ENCODE measurements around the gene FBXO24. TPM values are rescaled to one million over a fixed set of nuclear protein-coding genes. Genes with fewer than 3 reads are reported as not detected.
A peak's percentile ranks its signal among the peaks of the same experiment; 100 is the strongest.

Gene FBXO24
- polyA plus RNA-seq, 3 donors from 2014 or later = 0.43 TPM; not detected in 2

DNA sequence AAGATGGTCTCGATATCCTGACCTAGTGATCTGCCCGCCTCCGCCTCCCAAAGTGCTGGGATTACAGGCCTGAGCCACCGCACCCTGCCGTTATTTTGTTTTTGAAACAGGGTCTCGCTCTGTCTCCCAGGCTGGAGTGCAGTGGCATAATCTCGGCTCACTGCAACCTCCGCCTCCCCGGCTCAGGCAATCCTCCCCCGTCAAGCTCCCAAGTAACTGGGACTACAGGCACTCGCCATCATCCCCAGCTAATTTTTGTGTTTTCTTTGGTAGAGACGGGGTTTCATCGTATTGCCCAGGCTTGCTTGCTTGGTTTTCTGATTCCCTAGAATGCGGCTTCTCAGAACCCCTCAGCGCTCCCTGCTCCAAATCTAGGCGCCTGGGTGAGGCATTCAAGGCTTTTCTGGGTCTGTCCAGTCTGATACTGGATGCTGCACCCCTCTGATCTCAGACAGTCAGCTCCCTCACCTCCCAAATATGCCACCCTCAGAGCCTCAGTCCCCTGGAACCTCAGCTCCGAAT lies 53.9 kb downstream of the FBXO24 start:
- Mint-ChIP-seq H3K27me3 (ENCODE audit: low read depth in 3 of 3) (peaks cover 0 to 2% (median 0%) of the 10 kb centered on the region in 3 donors), H3K4me1 (no peaks in the 10 kb centered on the region), H3K27ac (no peak overlapping the region), H3K9me3 (no peaks in the 10 kb centered on the region), H3K36me3 (no peaks in the 10 kb centered on the region), H3K4me3 (no peak overlapping the region)
- no peak for DNase-seq

DNA sequence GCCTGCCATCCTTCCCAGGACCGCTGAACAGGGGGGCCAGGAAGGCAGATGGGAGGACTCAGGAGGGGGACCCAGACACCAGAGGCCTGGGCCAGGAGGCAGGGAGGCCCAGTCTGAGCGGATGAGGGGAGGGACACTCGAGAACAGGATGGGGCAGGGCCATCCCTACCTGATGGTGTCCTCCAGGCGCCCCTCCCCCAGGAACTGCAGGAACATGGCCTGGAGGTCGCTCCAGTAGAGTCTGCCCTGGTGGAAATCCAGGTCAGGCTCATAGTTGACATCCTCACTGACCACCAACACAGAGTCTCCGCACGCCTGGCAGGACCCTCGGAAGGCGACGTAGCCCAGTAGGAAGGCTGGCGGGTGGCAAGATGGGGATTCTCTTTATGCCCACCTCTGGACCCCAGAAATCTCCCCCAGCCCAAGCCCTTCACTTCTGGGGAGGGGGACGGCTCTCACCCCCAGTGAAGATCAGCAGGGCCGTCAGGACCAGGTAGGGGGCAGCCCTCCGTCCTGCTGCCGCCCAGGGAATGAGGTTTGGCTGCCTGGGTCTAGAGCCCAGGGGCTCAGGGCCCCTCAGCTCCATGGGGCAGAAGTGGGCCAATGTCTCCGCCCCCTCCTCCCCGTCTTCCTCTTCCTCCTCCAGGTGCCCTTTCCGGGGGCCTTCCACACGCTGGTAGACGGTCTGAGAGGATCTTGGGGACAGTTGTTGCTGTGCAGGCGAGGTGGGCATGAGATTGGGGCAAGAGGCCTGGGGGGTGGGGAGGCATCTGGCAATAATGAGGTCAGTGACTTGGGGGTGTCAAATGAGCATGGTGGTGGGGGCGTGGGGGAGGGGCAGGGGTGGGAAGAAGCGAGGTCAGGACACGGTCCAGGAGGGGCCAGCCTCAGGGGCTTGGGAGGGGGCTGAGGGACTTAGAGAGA lies 54.7 kb downstream of the FBXO24 start:
- Mint-ChIP-seq H3K27ac (no peak overlapping the region), H3K4me3 (no peak overlapping the region), H3K36me3 (no peaks in the 10 kb centered on the region), H3K4me1 (no peaks in the 10 kb centered on the region), H3K27me3 (ENCODE audit: low read depth in 3 of 3) (peaks cover 0 to 4% (median 0%) of the 10 kb centered on the region in 3 donors), H3K9me3 (no peaks in the 10 kb centered on the region)
- DNase-seq = no peak

DNA sequence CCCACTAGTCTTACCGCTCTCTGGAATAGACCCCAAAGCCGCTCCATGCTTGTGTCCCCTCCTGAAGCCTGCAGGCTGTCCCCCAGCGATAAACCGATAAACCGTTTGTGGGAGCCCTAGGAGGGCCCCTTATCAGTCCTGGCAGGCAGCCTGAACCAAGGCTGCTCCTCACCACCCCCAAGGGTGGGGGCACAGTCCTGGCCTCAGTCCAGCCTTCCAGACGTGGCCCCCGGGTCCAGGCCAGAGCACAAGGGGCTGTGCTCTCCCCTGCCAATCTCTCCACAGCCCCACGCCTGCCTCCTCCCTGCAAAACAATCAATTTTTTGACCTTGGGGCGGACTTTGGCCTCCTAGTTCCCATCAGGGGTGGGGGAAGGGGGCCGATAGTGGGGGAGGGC lies 55.3 kb downstream of the FBXO24 start, which contains the start of gene TFR2:
Gene TFR2 (minus strand): TSS at position 90 of the 397 bp plus-strand sequence. CDS start 43 bp downstream, at position 47.
- no peak within 1 kb of the TSS for H3K27ac Mint-ChIP-seq
- DNase-seq = no peak
- H3K4me1 Mint-ChIP-seq = no peaks in the 10 kb centered on the region
- peaks cover 0 to 5% (median 0%) of the 10 kb centered on the region in 3 donors for H3K27me3 Mint-ChIP-seq (ENCODE audit: low read depth in 3 of 3)
- no peaks in the 10 kb centered on the region for H3K36me3 Mint-ChIP-seq
- H3K9me3 Mint-ChIP-seq = no peaks in the 10 kb centered on the region
- no peak within 1 kb of the TSS for H3K4me3 Mint-ChIP-seq

DNA sequence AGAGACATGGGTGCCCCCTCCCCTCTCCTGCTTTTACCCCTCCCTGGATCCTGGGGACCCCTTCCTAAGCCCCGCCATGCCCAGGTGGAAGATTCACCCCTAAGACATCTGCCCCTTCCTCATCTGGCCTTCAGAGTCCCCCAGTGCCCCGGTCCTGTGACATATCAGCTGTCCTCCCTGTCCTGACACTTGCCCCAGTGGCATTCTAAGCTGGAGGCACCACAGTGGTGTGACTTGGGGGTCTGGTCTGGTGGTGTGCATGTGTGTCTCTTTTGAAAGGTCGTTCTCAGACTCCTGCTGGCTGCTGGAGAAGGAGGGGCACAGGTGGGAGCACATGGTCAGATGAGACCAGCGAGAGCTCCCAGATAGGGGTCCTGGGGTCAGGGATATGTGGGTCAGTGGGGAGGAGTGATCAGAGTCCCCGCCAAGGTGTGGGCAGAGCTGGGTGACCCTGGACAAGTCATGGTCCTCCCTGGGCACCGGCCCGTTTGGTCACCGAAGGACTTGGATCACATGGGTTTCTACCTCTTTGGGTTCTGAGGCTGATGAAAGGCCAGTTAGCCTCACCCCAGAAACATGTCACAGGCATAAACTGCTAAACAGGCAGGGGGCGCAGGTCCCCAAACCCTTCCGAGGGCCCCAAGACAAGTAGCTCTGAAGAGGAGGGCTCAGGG lies 55.9 kb downstream of the FBXO24 start:
- DNase-seq = no peak
- H3K36me3 Mint-ChIP-seq = no peaks in the 10 kb centered on the region
- H3K27me3 Mint-ChIP-seq (ENCODE audit: low read depth in 3 of 3) = peaks cover 0 to 5% (median 0%) of the 10 kb centered on the region in 3 donors
- no peak overlapping the region for H3K27ac Mint-ChIP-seq
- no peaks in the 10 kb centered on the region for H3K4me1 Mint-ChIP-seq
- H3K4me3 Mint-ChIP-seq = no peak overlapping the region
- no peaks in the 10 kb centered on the region for H3K9me3 Mint-ChIP-seq

DNA sequence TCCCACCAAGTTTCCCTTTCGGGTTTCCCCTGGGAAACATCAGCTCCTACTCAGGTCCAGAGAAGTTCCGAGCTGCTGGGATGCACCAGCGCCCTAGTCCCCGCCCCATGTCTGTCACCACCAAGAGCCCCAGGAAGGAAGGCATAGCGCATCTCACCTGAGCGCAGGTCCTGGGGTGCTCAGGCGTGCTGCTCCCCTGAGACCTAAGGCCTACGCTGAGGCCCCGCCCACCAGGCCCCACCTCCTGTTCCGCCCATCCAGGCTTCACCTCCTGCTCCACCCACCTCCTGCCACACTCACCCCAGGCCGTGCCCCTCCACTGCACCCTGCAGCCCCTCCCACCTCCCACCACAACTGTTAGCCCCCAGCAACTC lies 56.4 kb downstream of the FBXO24 start:
- no peak overlapping the region for H3K4me3 Mint-ChIP-seq
- peaks cover 0 to 5% (median under 1%) of the 10 kb centered on the region in 3 donors for H3K27me3 Mint-ChIP-seq (ENCODE audit: low read depth in 3 of 3)
- H3K36me3 Mint-ChIP-seq = no peaks in the 10 kb centered on the region
- H3K27ac Mint-ChIP-seq = no peak overlapping the region
- no peaks in the 10 kb centered on the region for H3K9me3 Mint-ChIP-seq
- no peak for DNase-seq
- H3K4me1 Mint-ChIP-seq = no peaks in the 10 kb centered on the region

DNA sequence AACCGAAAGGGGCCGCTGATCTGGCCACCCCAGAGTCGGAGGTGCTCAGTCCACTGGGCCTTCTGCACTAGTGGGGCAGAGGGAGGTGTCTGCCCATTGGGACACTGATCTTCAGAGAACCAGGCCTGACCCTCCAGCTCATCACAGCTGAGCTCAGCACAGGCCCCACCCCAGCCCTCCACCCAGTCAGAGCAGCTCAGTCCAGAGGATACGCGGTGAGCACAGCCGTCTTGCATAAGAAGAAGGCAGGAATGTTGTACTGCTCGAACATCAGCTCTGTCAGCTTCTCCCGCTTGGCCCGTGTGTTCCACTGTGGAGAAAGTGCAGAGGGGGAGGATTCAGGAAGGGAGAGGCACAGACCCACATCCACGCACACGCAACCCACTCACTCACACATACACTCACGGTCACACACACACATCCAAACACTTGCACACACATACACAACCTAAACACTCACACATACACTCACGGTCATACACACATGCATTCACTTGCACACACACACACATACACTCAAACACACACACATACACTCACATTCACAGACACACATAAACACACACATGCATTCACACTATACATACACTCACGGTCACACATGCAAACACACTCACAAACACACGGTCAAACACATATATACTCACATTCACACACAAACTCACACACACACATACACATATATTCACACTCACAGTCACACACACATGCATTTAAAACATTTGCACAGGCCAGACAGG lies 63.9 kb downstream of the FBXO24 start:
- Mint-ChIP-seq H3K4me3 (no peak overlapping the region), H3K4me1 (no peaks in the 10 kb centered on the region), H3K9me3 (no peaks in the 10 kb centered on the region), H3K27me3 (ENCODE audit: low read depth in 3 of 3) (peaks cover 11 to 19% (median 18%) of the 10 kb centered on the region in 3 donors), H3K36me3 (peaks cover 0 to 5% (median 5%) of the 10 kb centered on the region in 3 donors), H3K27ac (peak overlapping the region in 1 of 6 donors; percentile 42)
- no peak for DNase-seq

Other genes starting within 250 kb of the FBXO24 start
- gene PILRB, start 228.2 kb upstream of the FBXO24 start, polyA plus RNA-seq = 10 to 100 TPM; 12.2 to 42.1 (median 12.2) TPM
- 1 to 10 TPM; 1.5 to 2.4 (median 2.0) TPM for gene PILRA, start 212.8 kb upstream of the FBXO24 start, polyA plus RNA-seq
- gene ZCWPW1, start 157.6 kb upstream of the FBXO24 start, polyA plus RNA-seq = 1 to 10 TPM; 4.1 to 5.9 (median 5.7) TPM
- gene MEPCE, start 156.5 kb upstream of the FBXO24 start, polyA plus RNA-seq = 10 to 100 TPM in 1 of 3 donors, 1 to 10 TPM in 2; 3.0 to 12.1 (median 8.3) TPM
- 10 to 100 TPM; 25.7 to 42.2 (median 41.8) TPM for gene PPP1R35, start 149.8 kb upstream of the FBXO24 start, polyA plus RNA-seq
- 1 to 10 TPM in 1 of 3 donors, under 1 TPM in 1, not detected in 1; 0.43 to 2.2 TPM for gene SPACDR, start 122.1 kb upstream of the FBXO24 start, polyA plus RNA-seq
- 10 to 100 TPM; 32.4 to 42.2 (median 35.3) TPM for gene TSC22D4, start 107.1 kb upstream of the FBXO24 start, polyA plus RNA-seq
- gene NYAP1, start 102.4 kb upstream of the FBXO24 start, polyA plus RNA-seq = not detected
- gene AGFG2, start 47.1 kb upstream of the FBXO24 start, polyA plus RNA-seq = 10 to 100 TPM in 2 of 3 donors, 1 to 10 TPM in 1; 7.1 to 20.7 (median 12.0) TPM
- gene SAP25, start 12.4 kb upstream of the FBXO24 start, polyA plus RNA-seq = not detected
- 100 to 1,000 TPM in 1 of 3 donors, 10 to 100 TPM in 2; 78.9 to 125 (median 90.4) TPM for gene LRCH4, start 199 bp upstream of the FBXO24 start, polyA plus RNA-seq
- 1 to 10 TPM; 2.0 to 4.9 (median 4.7) TPM for gene PCOLCE, start 16.0 kb downstream of the FBXO24 start, polyA plus RNA-seq
- 10 to 100 TPM; 23.2 to 29.3 (median 27.0) TPM for gene MOSPD3, start 26.2 kb downstream of the FBXO24 start, polyA plus RNA-seq
- 1 to 10 TPM in 2 of 3 donors, under 1 TPM in 1; 0.85 to 1.8 (median 1.1) TPM for gene TFR2, start 55.2 kb downstream of the FBXO24 start, polyA plus RNA-seq
- gene ACTL6B, start 70.1 kb downstream of the FBXO24 start, polyA plus RNA-seq = not detected
- 10 to 100 TPM; 61.4 to 71.8 (median 64.8) TPM for gene GNB2, start 87.4 kb downstream of the FBXO24 start, polyA plus RNA-seq
- gene GIGYF1, start 107.9 kb downstream of the FBXO24 start, polyA plus RNA-seq = 1 to 10 TPM in 1 of 3 donors, under 1 TPM in 2; 0.03 to 2.0 (median 0.47) TPM
- 10 to 100 TPM; 65.1 to 70.3 (median 67.0) TPM for gene POP7, start 119.8 kb downstream of the FBXO24 start, polyA plus RNA-seq
- not detected for gene EPO, start 134.1 kb downstream of the FBXO24 start, polyA plus RNA-seq
- not detected for gene ZAN, start 147.3 kb downstream of the FBXO24 start, polyA plus RNA-seq
- gene EPHB4, start 241.2 kb downstream of the FBXO24 start, polyA plus RNA-seq = under 1 TPM in 1 of 3 donors, not detected in 2; 0.37 TPM

Measured in immature natural killer cell (primary cell).